Inflammatory macrophage treated with lipopolysaccharide for 1 hour (primary cell): ENCODE measurements around the gene STYXL1.

Experiments used
- DNase-seq, 2 donors: peaks; one replicate each; pipeline ENCODE4 v3.0.0-alpha.2; 2020 to 2022

Gene STYXL1

GRCh38 chr7:75971961-75972763, 75.6 kb downstream of the STYXL1 start:
- DNase-seq, result peak; percentile 65 to 68

DNA sequence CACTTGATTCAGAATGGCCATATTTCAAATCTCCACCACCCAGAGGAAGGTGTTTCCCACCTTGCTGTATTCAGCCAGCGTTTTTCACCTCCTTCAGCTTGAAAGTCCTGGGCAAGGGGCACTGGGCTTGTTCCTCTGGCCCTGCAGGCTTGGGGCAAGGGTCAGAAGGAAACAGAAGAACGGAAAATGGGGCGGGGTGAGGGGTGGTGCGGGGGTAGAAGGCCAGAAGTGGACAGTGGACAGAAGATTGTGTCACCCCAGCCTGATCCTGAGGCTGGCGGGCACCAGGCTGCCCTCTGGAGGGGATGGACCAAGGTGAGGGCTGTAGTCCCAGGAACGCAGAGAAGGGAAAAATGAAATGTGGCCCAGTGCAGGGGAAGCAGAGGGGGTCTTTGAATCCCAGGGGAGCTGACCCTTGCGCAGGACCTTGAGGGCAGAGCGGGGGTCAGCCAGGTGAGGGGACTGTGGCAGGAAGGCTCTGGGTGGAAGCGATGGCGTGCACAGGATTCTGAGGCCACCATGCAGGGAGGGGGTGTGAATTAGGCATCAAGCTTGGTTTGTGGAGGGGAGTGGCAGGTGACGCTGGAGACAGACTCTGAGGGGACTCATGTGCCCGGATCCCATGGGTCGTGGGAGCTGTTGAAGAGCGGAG, 76.4 kb downstream of the STYXL1 start:
- no peak for DNase-seq

DNA sequence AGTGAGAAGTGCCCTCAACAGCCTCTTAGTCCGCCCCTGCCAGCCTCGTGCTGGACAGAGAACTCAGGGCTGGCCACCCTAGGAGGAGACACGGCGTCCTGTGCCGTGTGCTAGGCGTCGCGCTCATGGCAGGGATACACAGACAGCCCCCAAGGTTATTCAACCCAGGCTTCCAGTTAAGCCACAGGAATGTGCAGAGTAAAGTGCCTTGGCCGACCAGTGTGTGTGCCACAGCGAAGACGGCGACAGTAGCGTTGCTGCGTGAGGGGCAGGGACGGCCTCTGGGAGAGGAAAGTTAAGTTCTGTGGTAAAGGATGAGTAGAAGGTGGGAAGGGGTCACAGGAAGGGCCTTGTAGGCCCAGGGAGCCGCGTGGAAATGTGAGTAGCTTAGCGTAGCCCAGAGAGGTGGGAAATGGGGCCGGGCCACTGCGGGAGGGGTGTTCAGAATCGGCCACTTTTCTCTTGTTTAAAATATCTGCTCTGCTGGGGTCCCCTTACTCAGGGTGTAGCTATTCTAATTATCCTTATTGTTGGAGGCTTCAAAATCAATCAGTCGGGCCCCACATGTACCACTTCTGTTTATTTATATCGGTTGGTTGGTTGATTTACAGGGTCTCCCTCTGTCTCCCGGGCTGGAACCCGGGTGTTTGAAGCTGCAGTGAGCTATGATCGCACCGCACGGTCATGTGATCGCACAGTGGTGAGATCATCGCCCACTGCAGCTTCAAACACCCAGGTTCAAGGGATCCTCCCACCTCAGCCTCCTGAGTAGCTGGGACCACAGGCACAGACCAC, 77.9 kb downstream of the STYXL1 start:
- no peak for DNase-seq

GRCh38 chr7:75969182-75969581, 78.6 kb downstream of the STYXL1 start:
- peak; percentile 7 to 27 for DNase-seq

GRCh38 chr7:75968561-75969001, 79.2 kb downstream of the STYXL1 start:
- no peak for DNase-seq

DNA sequence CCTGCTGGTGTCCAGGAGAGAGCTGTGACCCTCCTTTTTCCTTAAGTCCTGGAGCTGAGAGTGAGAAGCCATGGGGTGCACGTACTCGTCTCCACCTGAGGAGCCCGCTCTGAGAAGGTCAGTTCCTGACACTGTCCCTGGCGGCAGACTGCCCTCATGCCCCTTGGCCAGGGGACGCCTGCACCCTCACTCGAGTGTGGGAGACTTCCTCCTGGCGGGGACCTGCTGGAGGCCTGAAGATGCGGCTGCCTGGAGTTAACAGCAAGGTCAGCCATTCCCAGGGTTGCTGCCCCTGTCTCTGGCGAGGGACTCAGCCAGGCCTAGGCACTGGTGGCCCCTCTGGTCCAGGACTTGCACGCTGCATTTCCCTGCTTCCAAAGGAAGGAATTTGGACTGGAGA, 79.8 kb downstream of the STYXL1 start:
- DNase-seq, result no peak

- peak; percentile 61 to 64 for DNase-seq
Observed at GRCh38 chr7:75967487-75967997, 80.3 kb downstream of the STYXL1 start.

- DNase-seq, result no peak
Observed at GRCh38 chr7:75967055-75967454, 80.7 kb downstream of the STYXL1 start.

DNA sequence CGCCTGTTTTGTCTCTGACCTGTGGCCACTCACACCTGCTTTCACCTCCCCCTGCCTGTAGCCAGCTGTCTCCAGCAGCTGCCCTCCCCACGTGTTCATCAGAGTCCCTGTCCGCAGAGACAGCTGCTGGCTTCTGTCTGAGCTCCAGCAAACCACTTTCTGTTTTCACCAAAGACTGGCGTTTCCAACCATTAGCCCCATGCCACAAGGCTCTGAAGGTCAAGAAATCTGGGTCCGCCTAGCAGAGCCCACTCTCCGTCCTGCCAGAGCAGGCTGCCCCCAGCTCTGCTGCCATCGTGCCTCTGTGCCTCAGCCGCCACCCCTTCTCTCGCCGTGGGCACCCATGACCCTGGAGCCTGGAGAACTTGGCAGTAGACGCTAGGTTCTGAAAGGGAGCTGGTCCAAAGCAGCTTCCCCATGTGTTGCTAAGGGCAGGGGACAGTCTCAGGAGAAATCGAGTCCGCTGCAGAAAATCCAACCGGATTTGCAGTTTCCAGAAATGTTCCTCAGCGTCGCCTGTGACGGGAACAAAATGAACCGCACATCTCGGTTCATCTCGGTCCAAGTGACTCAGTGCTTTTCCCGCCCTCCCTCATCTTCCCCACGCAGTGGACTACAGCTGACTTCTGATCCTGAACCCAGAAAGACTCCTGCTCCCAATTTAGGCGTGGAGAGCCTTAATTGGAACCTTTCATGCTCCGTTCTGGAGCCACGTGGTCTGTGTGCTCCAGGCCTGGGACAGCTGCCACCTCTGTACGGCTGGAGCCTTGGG, 81.4 kb downstream of the STYXL1 start:
- no peak for DNase-seq

DNA sequence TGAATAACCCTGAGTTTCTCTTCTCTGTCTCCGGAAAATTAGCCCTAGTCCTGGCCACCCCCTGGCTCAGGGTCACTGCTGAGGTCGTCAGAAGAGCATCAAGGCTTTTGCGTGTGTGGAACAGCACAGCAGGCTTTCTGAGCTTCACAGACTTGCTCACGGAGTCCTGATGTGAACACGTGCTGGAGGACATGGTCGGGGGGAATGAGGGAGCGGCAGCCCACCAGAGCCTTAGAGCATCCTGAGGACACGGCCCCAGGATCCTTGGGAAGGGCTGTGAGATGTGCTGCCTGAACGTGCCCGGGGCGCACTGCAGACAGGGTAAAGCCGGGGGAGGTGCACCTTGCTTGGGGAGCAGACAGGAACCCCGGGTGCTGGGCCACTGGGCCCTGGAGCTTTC, 82.2 kb downstream of the STYXL1 start:
- no peak for DNase-seq

DNA sequence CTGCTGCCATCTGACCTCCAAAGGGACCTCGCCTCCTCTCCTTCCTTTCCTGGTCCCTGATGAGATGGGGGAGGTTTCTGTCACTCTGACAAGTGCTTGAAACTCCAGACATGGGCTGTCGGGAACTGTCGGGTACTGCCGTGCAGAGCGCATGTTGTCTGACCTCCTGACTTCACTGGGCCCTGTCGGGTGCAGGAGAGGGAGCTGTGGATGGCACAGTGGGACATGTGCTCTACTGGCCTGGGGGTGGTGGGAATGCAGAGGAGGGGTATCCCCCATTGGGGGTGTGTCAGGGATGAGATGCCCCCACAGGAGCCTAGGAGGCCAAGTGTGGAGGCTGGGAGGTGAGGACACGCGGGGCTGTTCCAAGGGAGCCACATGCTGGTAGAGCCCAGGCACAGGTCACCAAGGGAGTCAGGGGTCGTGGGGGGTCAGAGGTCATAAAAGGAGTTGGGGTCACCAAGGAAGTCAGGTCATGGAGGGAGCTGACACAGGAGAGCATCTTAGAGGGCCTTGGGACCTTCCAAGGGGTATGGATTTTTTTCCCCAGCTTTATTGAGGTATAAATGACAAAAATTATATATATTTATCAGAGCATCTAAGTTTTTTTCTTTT, 84.3 kb downstream of the STYXL1 start:
- DNase-seq, result no peak

DNA sequence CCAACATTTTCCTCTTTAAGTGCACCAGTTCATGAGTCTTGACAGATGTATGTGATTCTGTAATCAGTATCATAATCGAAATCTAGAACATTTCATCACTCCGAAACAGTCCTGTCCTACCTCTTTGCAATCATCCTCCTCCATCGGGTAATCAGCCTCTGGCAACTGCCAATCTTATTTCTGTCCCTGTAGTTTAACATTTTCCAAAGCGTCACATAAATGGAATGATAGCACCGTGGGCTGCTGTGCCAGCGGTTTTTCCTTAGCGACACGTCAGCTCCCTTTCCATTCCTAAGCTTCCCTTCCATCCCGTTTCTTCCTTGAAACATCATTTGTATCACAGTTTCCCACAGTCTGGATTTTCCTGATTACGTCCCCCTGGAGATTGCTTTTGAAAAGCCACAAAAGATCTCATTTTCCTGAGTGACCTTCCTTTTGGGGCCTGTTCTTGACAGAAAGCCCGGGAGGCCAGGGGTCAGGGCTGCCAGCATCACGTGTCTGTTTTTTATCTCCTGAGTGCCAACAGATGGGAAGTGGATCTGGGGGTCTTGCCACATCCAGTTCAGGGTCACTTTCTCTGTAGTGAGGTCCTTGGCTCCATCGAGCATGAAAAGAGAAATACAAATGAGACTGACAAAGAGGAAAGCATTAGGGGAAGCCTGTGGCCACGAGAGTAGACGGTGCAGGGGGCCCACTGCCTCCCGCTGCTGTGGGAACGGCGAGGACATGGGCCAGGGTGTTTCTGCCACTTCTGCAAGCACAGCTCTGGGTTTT, 85.0 kb downstream of the STYXL1 start:
- no peak for DNase-seq

GRCh38 chr7:75961218-75961617, 86.6 kb downstream of the STYXL1 start:
- DNase-seq, result no peak

GRCh38 chr7:75960372-75960771, 87.4 kb downstream of the STYXL1 start:
- DNase-seq, result no peak

GRCh38 chr7:75958802-75959543, 88.8 kb downstream of the STYXL1 start:
- DNase-seq, result no peak

- no peak for DNase-seq
Observed at GRCh38 chr7:75957021-75957736, 90.6 kb downstream of the STYXL1 start.

GRCh38 chr7:75955331-75955955, 92.4 kb downstream of the STYXL1 start:
- DNase-seq, result no peak

GRCh38 chr7:75953931-75954330, 93.9 kb downstream of the STYXL1 start:
- DNase-seq, result peak; percentile 67 to 72

GRCh38 chr7:75953431-75953830, 94.4 kb downstream of the STYXL1 start:
- no peak for DNase-seq
